Duodenal mucosa (tissue), 2 donors: Measurements from ENCODE around the gene GRK4.

Experiments
- H3K27ac ChIP-seq: one replicate; pipeline ENCODE4 v1.7.0; 2013; ENCODE audit warnings: low read depth, low read length
- H3K27me3 ChIP-seq, 2 donors: one replicate each; pipeline ENCODE4 v1.7.0; 2013; ENCODE audit warnings: low read length in 2 of 2, control low read depth in 1 of 2; ENCODE audit not compliant: insufficient read depth in 2 of 2, control insufficient read depth in 1 of 2
- H3K36me3 ChIP-seq, 2 donors: one replicate each; pipeline ENCODE4 v1.7.0; 2013; ENCODE audit warnings: low read length in 2 of 2, control low read depth in 1 of 2; ENCODE audit not compliant: insufficient read depth in 2 of 2, control insufficient read depth in 1 of 2
- H3K4me1 ChIP-seq, 2 donors: one replicate each; pipeline ENCODE4 v1.7.0; 2013; ENCODE audit warnings: low read length in 2 of 2, control low read depth in 1 of 2; ENCODE audit not compliant: insufficient read depth in 2 of 2, control insufficient read depth in 1 of 2
- H3K4me3 ChIP-seq, 2 donors: one replicate each; pipeline ENCODE4 v1.7.0; 2013; ENCODE audit warnings: low read length in 2 of 2, low read depth in 1 of 2
- H3K9ac ChIP-seq, 2 donors: one replicate each; pipeline ENCODE4 v1.7.0; 2013; ENCODE audit warnings: low read length in 2 of 2, low read depth in 1 of 2
- H3K9me3 ChIP-seq, 2 donors: one replicate each; pipeline ENCODE4 v1.7.0; 2013; ENCODE audit warnings: low read length in 2 of 2, control low read depth in 1 of 2; ENCODE audit not compliant: control insufficient read depth in 1 of 2

GRK4 gene

GRCh38 chr4:2991243-2991642 is 27.9 kb downstream of the GRK4 start:
- Histone ChIP-seq H3K27me3 (no peaks in the 10 kb centered on the region), H3K9ac (no peak overlapping the region), H3K4me1 (no peaks in the 10 kb centered on the region), H3K36me3 (no peaks in the 10 kb centered on the region), H3K9me3 (no peaks in the 10 kb centered on the region), H3K4me3 (no peak overlapping the region), H3K27ac (no peak overlapping the region)

- no peaks in the 10 kb centered on the region for H3K36me3 ChIP-seq
- no peaks in the 10 kb centered on the region for H3K9me3 ChIP-seq
- no peak overlapping the region for H3K4me3 ChIP-seq
- peaks cover 5 to 8% of the 10 kb centered on the region in 2 donors for H3K4me1 ChIP-seq
- no peaks in the 10 kb centered on the region for H3K27me3 ChIP-seq
- no peak overlapping the region for H3K9ac ChIP-seq
- H3K27ac ChIP-seq = no peak overlapping the region
Measured at GRCh38 chr4:2994917-2995316, 31.5 kb downstream of the GRK4 start.

- no peaks in the 10 kb centered on the region for H3K27me3 ChIP-seq
- no peak overlapping the region for H3K9ac ChIP-seq
- H3K4me3 ChIP-seq = no peak overlapping the region
- no peaks in the 10 kb centered on the region for H3K36me3 ChIP-seq
- H3K27ac ChIP-seq = no peak overlapping the region
- H3K9me3 ChIP-seq = no peaks in the 10 kb centered on the region
- H3K4me1 ChIP-seq = peaks cover 5 to 8% of the 10 kb centered on the region in 2 donors
Measured at GRCh38 chr4:2995546-2996265, 32.3 kb downstream of the GRK4 start.

- Histone ChIP-seq H3K4me1 (peaks cover 5 to 8% of the 10 kb centered on the region in 2 donors), H3K27me3 (no peaks in the 10 kb centered on the region), H3K4me3 (no peak overlapping the region), H3K9me3 (no peaks in the 10 kb centered on the region), H3K27ac (no peak overlapping the region), H3K36me3 (no peaks in the 10 kb centered on the region), H3K9ac (no peak overlapping the region)
Measured at GRCh38 chr4:2996415-2996814, 33.0 kb downstream of the GRK4 start.

- H3K9me3 ChIP-seq = no peaks in the 10 kb centered on the region
- H3K4me3 ChIP-seq = no peak overlapping the region
- H3K36me3 ChIP-seq = no peaks in the 10 kb centered on the region
- peaks cover 3 to 6% of the 10 kb centered on the region in 2 donors for H3K4me1 ChIP-seq
- H3K27me3 ChIP-seq = no peaks in the 10 kb centered on the region
- H3K27ac ChIP-seq = no peak overlapping the region
- no peak overlapping the region for H3K9ac ChIP-seq
Measured at GRCh38 chr4:3007724-3008123, 44.4 kb downstream of the GRK4 start.

GRCh38 chr4:3009422-3009821 is 46.1 kb downstream of the GRK4 start:
- peaks cover 8 to 15% of the 10 kb centered on the region in 2 donors for H3K4me1 ChIP-seq
- no peak overlapping the region for H3K9ac ChIP-seq
- no peaks in the 10 kb centered on the region for H3K27me3 ChIP-seq
- H3K4me3 ChIP-seq = no peak overlapping the region
- H3K27ac ChIP-seq = no peak overlapping the region
- H3K9me3 ChIP-seq = no peaks in the 10 kb centered on the region
- H3K36me3 ChIP-seq = no peaks in the 10 kb centered on the region

- Histone ChIP-seq H3K36me3 (no peaks in the 10 kb centered on the region), H3K27me3 (no peaks in the 10 kb centered on the region), H3K4me1 (peaks cover 8 to 15% of the 10 kb centered on the region in 2 donors), H3K9ac (no peak overlapping the region), H3K4me3 (no peak overlapping the region), H3K9me3 (no peaks in the 10 kb centered on the region), H3K27ac (no peak overlapping the region)
Measured at GRCh38 chr4:3010577-3010976, 47.2 kb downstream of the GRK4 start.

- no peak overlapping the region for H3K27ac ChIP-seq
- H3K27me3 ChIP-seq = no peaks in the 10 kb centered on the region
- no peak overlapping the region for H3K9ac ChIP-seq
- H3K4me3 ChIP-seq = no peak overlapping the region
- peaks cover 8 to 15% of the 10 kb centered on the region in 2 donors for H3K4me1 ChIP-seq
- no peaks in the 10 kb centered on the region for H3K9me3 ChIP-seq
- H3K36me3 ChIP-seq = no peaks in the 10 kb centered on the region
Measured at GRCh38 chr4:3010998-3011397, 47.6 kb downstream of the GRK4 start.

- H3K9ac ChIP-seq = no peak overlapping the region
Measured at GRCh38 chr4:3011456-3012220, 48.3 kb downstream of the GRK4 start.

GRCh38 chr4:3013323-3013722 is 50.0 kb downstream of the GRK4 start:
- Histone ChIP-seq H3K4me3 (no peak overlapping the region), H3K9me3 (no peaks in the 10 kb centered on the region), H3K4me1 (peaks cover 8 to 15% of the 10 kb centered on the region in 2 donors), H3K9ac (no peak overlapping the region), H3K27ac (no peak overlapping the region), H3K27me3 (no peaks in the 10 kb centered on the region), H3K36me3 (no peaks in the 10 kb centered on the region)

More at GRCh38 chr4:3011456-3012220, 48.3 kb downstream of the GRK4 start:
- no peaks in the 10 kb centered on the region for H3K36me3 ChIP-seq
- no peaks in the 10 kb centered on the region for H3K27me3 ChIP-seq
- H3K27ac ChIP-seq = no peak overlapping the region
- H3K9me3 ChIP-seq = no peaks in the 10 kb centered on the region
- peaks cover 8 to 15% of the 10 kb centered on the region in 2 donors for H3K4me1 ChIP-seq
- no peak overlapping the region for H3K4me3 ChIP-seq
